ENCODE results near the gene SOX12. TPM values are rescaled to one million over a fixed set of nuclear protein-coding genes. Genes with fewer than 3 reads are reported as not detected.
"Not testable (repeated sequence)": the region's sequence is repeated elsewhere in the genome, so short reads cannot be mapped to it uniquely, and the experiment has no call there.

The SOX12 gene
- total and polyA plus RNA-seq, 9 donors = 5.9 to 27.7 (median 25.3) TPM

DNA sequence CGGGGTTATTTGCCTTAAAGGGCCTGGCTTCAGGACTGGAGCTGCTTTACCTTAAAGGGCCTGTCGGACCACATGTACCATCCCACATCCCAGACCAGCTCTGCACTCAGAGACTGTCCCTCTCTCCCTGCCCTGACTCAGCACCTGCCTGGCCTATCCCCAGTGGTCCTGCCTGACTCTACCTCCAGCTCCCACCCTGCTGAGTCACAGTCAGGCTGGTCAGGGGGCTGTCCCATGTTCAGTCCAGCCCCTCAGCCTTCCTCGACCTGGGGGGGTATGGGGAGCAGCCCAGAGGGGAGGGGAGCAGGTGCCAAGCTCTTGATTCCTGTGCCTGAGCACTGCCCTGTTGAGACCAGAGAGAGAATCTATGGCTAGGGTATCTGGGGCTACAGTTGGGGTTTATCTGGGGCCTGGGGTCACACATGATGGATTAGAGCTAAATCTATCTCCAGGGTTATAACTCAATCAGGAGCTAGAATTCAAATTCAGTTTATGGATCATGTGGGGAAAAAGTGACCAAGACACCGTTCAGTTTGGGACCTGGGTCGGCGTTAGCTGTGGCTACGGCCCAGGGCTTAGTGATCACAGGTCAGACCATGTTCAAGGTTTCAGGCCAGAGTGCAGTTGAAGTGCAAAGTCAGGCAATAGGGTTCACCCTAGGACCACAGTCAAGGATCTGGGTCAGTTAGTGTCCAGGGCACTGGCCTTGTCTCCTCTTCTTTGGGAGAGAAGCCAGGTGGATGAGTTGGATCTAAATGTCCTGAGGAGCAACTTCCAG lies 45.8 kb downstream of the SOX12 start:
- no peaks in the 10 kb centered on the region for H3K36me3 ChIP-seq (ENCODE audit: control insufficient read depth, insufficient read depth, low read length)
- WGBS (ENCODE audit: insufficient coverage) = 80% methylated on average over 4 of the region's 7 CpGs
- H3K4me1 ChIP-seq (ENCODE audit: control insufficient read depth, insufficient read depth, low read length) = peaks cover 14% of the 10 kb centered on the region
- H3K27ac ChIP-seq (ENCODE audit: low read length) = peak overlapping the region; percentile 6
- H3K9me3 ChIP-seq (replicated peaks; ENCODE audit: control insufficient read depth, low read depth, low read length) = no peaks in the 10 kb centered on the region
- H3K4me3 ChIP-seq (ENCODE audit: low read length) = no peak overlapping the region
- no peak for DNase-seq
- no peaks in the 10 kb centered on the region for H3K27me3 ChIP-seq (ENCODE audit: control insufficient read depth, insufficient read depth, low read length)

DNA sequence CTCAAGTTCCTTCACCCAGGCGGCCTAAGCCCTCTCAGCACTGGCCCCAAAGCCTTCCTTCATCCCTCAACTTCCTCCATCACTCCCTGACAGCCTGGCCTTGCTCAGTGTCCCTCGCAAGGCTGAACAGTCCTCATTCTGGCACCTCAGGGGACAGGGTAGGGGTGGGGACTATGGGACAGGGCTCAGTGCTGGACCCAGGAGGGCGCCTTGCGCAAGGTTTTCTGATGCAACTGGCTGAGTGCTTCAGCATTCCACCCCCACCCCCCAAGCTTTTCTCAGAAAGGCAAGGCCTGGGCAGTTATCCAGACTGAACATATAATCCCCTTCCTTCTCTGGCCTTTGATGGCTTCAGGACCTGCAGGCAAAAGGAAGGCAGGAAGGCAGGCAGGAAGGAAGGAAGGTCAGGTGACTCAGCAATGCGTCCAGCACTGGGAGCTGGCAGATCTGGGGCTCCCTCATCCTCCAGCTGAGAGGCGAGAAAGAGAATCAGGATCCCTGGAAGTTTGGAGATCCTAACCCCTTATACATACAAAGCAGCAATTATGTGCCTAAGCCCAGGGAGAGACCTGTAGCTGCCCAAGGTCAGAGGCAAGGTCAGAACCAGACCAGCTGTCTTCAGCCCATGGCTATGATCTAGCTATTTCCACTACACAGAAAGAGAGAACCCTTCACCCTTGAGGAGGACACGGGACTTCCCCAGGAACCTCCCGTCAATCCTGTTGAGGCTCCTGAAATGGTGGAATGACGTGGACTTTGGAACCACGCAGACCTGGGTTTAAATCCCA lies 46.6 kb downstream of the SOX12 start:
- peak; percentile 61 for DNase-seq
- Histone ChIP-seq H3K36me3 (ENCODE audit: control insufficient read depth, insufficient read depth, low read length) (no peaks in the 10 kb centered on the region), H3K27ac (ENCODE audit: low read length) (peak overlapping the region; percentile 65), H3K9me3 (replicated peaks; ENCODE audit: control insufficient read depth, low read depth, low read length) (no peaks in the 10 kb centered on the region), H3K27me3 (ENCODE audit: control insufficient read depth, insufficient read depth, low read length) (no peaks in the 10 kb centered on the region), H3K4me1 (ENCODE audit: control insufficient read depth, insufficient read depth, low read length) (peaks cover 14% of the 10 kb centered on the region), H3K4me3 (ENCODE audit: low read length) (no peak overlapping the region)
- 87% methylated on average over 3 of the region's 10 CpGs for WGBS (ENCODE audit: insufficient coverage)

DNA sequence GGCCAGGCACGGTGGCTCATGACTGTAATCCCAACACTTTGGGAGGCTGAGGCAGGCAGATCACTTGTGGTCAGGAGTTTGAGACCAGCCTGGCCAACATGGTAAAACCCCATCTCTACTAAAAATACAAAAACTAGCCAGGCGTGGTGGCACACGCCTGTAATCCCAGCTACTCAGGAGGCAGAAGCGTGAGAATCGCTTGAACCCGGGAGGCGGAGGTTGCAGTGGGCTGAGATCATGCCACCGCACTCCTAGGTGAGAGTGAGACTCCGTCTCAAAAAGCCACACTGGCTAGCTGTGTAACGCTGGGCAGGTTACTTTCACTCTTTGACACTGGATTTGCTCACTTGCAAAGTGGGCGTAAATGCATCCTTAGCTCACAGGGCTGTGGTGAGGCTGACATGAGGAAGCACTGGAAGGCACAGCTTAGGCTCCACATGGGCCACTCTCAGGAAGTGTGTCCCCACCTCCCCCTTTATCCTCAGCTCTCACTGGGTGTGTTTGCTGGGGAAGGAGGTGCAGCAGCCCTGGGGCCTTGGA lies 47.3 kb downstream of the SOX12 start:
- Histone ChIP-seq H3K4me1 (ENCODE audit: control insufficient read depth, insufficient read depth, low read length) (peaks cover 14% of the 10 kb centered on the region), H3K27ac (ENCODE audit: low read length) (peak overlapping the region; percentile 65)
- DNase-seq; H3K36me3 ChIP-seq (ENCODE audit: control insufficient read depth, insufficient read depth, low read length); H3K4me3 ChIP-seq (ENCODE audit: low read length); H3K27me3 ChIP-seq (ENCODE audit: control insufficient read depth, insufficient read depth, low read length); H3K9me3 ChIP-seq (replicated peaks; ENCODE audit: control insufficient read depth, low read depth, low read length): not testable (repeated sequence)
- WGBS (ENCODE audit: insufficient coverage) = 93% methylated on average over 7 of the region's 11 CpGs

DNA sequence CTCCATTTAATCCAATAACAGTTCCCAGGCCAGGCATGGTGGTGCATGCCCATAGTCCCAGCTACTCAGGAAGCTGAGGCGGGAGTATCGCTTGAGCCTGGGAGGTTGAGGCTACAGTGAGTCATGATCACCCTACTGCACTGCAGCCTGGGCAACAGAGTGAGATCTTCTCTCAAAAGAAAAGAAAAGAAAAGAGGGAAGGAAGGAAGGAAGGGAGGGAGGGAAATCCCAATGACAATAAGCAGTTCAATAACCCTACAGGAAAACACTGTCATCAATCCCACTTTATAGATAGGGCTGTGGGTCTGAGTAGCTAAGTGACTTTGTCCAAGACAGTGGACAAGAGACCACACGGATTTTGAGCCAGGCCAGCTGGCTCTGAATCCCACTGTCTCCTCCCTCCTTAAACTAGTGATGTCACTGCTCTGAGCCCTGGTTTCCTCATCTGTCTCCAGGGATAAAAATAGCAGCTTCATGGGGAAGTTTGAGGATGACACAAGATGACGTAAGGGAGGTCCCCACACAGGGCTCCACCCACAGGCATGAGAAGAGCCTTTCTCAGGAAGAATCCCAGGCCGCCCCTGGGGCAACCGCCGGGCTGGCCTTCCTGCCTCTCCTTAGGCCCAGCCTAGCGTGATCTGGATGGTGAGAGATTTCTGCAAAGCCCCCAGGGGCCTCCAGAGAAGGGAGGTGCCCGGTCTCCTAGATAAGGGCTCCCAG lies 48.0 kb downstream of the SOX12 start:
- no peaks in the 10 kb centered on the region for H3K36me3 ChIP-seq (ENCODE audit: control insufficient read depth, insufficient read depth, low read length)
- peak overlapping the region; percentile 62 for H3K27ac ChIP-seq (ENCODE audit: low read length)
- H3K9me3 ChIP-seq (replicated peaks; ENCODE audit: control insufficient read depth, low read depth, low read length) = no peaks in the 10 kb centered on the region
- whole genome bisulfite sequencing (ENCODE audit: insufficient coverage) = 100% methylated on average over 2 of the region's 9 CpGs
- peaks cover 2% of the 10 kb centered on the region for H3K27me3 ChIP-seq (ENCODE audit: control insufficient read depth, insufficient read depth, low read length)
- DNase-seq = peak; percentile 60
- H3K4me1 ChIP-seq (ENCODE audit: control insufficient read depth, insufficient read depth, low read length) = peaks cover 14% of the 10 kb centered on the region
- H3K4me3 ChIP-seq (ENCODE audit: low read length) = no peak overlapping the region

DNA sequence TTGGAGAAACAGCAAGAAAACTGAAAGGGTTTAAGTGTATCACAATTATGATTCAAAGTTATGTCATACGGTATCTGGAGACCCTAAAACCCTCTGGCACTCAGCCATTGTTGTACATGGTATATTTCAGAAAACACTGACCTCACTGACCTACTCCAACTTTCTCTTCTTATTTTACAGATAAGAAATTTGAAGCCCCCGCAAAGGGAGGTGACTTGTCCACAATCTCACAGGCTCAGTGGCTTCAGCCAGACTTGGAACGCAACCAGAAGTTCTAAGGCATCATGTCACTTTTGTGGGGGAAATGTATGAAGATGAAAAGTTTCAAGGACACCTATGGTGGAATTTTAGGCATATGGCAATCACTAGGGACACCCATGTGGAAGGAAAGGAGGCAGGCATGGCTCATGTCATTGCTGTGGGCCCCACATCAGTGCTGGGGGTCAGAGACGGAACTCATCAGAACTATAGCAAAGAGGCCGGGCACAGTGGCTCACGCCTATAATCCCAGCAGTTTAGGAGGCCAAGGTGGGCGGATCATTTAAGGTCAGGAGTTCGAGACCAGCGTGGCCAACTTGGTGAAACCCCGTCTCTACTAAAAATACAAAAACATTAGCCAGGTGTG lies 50.0 kb downstream of the SOX12 start:
- DNase-seq = no peak
- peaks cover 14% of the 10 kb centered on the region for H3K4me1 ChIP-seq (ENCODE audit: control insufficient read depth, insufficient read depth, low read length)
- H3K27ac ChIP-seq (ENCODE audit: low read length) = no peak overlapping the region
- H3K9me3 ChIP-seq (replicated peaks; ENCODE audit: control insufficient read depth, low read depth, low read length) = no peaks in the 10 kb centered on the region
- H3K27me3 ChIP-seq (ENCODE audit: control insufficient read depth, insufficient read depth, low read length) = peaks cover 12% of the 10 kb centered on the region
- WGBS (ENCODE audit: insufficient coverage) = 73% methylated on average over 4 of the region's 10 CpGs
- H3K36me3 ChIP-seq (ENCODE audit: control insufficient read depth, insufficient read depth, low read length) = no peaks in the 10 kb centered on the region
- H3K4me3 ChIP-seq (ENCODE audit: low read length) = no peak overlapping the region

DNA sequence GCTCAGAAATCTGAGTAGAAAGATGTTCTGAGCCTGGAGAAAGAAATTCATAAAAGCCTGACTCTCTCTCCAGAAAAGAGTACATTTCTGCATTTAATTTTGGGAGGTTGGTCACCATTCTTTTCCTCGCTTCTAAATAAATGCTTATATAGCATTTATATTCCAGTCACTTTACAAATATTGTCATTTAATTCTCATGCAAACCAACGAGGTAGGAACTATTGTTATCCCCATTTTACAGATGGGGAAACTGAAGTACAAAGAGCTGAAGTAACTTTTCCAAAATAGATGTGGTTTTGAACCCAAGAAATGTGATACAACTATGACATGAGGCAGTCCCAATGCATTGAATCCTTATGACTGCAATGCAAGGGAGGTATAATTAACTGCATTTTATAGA lies 50.7 kb downstream of the SOX12 start:
- no CpG with 5 or more reads among the region's 2 CpGs for WGBS (ENCODE audit: insufficient coverage)
- Histone ChIP-seq H3K36me3 (ENCODE audit: control insufficient read depth, insufficient read depth, low read length) (no peaks in the 10 kb centered on the region), H3K9me3 (replicated peaks; ENCODE audit: control insufficient read depth, low read depth, low read length) (no peaks in the 10 kb centered on the region), H3K4me3 (ENCODE audit: low read length) (no peak overlapping the region), H3K27me3 (ENCODE audit: control insufficient read depth, insufficient read depth, low read length) (peaks cover 16% of the 10 kb centered on the region), H3K4me1 (ENCODE audit: control insufficient read depth, insufficient read depth, low read length) (peaks cover 14% of the 10 kb centered on the region), H3K27ac (ENCODE audit: low read length) (no peak overlapping the region)
- no peak for DNase-seq

DNA sequence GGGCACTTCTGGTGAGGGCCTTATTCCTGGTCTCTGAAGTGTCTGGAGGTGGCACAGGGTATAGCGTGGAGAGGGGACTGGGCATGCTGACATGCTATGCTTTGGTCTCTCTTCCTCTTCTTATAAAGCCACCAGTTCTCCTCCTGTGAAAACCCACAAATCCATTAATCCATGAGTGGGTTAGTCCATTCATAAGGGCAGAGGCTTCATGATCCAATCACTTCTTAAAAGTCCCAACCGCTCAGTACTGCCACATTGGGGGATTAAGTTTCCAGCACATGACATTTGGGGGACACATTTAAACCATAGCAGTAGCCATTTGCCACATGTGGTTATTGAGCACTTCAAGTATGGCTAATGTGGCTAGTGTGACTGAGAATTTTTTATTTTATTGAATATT lies 51.4 kb downstream of the SOX12 start:
- WGBS (ENCODE audit: insufficient coverage) = no CpG with 5 or more reads among the region's 2 CpGs
- no peak overlapping the region for H3K4me3 ChIP-seq (ENCODE audit: low read length)

DNA sequence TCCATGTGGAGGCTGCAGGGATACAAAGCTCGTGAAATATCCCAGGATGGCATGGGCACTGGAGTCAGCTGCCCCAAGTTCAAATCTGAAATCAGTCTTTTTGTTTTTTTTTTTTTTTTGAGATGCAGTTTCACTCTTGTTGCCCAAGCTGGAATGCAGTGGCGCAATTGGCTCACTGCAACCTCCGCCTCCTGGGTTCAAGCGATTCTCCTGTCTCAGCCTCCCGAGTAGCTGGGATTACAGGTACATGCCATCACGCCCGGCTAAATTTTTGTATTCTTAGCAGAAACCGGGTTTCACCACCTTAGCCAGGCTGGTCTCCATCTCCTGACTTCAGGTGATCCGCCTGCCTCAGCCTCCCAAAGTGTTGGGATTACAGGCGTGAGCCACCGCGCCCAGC lies 52.2 kb downstream of the SOX12 start:
- H3K4me3 ChIP-seq (ENCODE audit: low read length); DNase-seq; H3K36me3 ChIP-seq (ENCODE audit: control insufficient read depth, insufficient read depth, low read length); H3K9me3 ChIP-seq (replicated peaks; ENCODE audit: control insufficient read depth, low read depth, low read length); H3K27ac ChIP-seq (ENCODE audit: low read length): not testable (repeated sequence)
- Histone ChIP-seq H3K4me1 (ENCODE audit: control insufficient read depth, insufficient read depth, low read length) (peaks cover 18% of the 10 kb centered on the region), H3K27me3 (ENCODE audit: control insufficient read depth, insufficient read depth, low read length) (peaks cover 21% of the 10 kb centered on the region)
- 84% methylated on average over 12 of the region's 12 CpGs for WGBS (ENCODE audit: insufficient coverage)

More for the DNA sequence above, 51.4 kb downstream of the SOX12 start:
- Histone ChIP-seq H3K4me1 (ENCODE audit: control insufficient read depth, insufficient read depth, low read length) (peaks cover 18% of the 10 kb centered on the region), H3K27me3 (ENCODE audit: control insufficient read depth, insufficient read depth, low read length) (peaks cover 21% of the 10 kb centered on the region), H3K36me3 (ENCODE audit: control insufficient read depth, insufficient read depth, low read length) (no peaks in the 10 kb centered on the region), H3K27ac (ENCODE audit: low read length) (no peak overlapping the region), H3K9me3 (replicated peaks; ENCODE audit: control insufficient read depth, low read depth, low read length) (no peaks in the 10 kb centered on the region)
- no peak for DNase-seq

DNA sequence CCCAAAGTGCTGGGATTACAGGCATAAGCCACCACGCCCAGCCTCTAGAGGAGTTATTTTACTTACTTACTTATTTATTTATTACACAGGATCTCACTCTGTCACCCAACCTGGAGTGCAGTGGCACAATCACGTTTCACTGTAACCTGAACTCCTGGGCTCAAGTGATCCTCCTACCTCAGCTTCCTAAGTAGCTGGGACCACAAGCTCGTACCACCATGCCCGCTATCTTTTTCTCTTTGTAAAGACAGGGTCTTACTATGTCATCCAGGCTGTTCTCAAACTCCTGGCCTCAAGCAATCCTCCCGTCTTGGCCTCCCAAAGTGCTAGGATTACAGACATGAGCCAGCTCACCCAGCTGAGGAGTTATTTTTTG lies 53.6 kb downstream of the SOX12 start:
- H3K4me1 ChIP-seq (ENCODE audit: control insufficient read depth, insufficient read depth, low read length) = peaks cover 11% of the 10 kb centered on the region
- H3K9me3 ChIP-seq (replicated peaks; ENCODE audit: control insufficient read depth, low read depth, low read length) = no peaks in the 10 kb centered on the region
- no peaks in the 10 kb centered on the region for H3K36me3 ChIP-seq (ENCODE audit: control insufficient read depth, insufficient read depth, low read length)
- DNase-seq = no peak
- WGBS (ENCODE audit: insufficient coverage) = 53% methylated on average over 3 of the region's 5 CpGs
- peaks cover 21% of the 10 kb centered on the region for H3K27me3 ChIP-seq (ENCODE audit: control insufficient read depth, insufficient read depth, low read length)
- no peak overlapping the region for H3K4me3 ChIP-seq (ENCODE audit: low read length)
- no peak overlapping the region for H3K27ac ChIP-seq (ENCODE audit: low read length)
